GM18507 (cell line): ENCODE results near the gene HKDC1.
"Not testable (repeated sequence)": the region's sequence is repeated elsewhere in the genome, so short reads cannot be mapped to it uniquely, and the experiment has no call there.

Experiments
- DNase-seq: peaks from one replicate; pipeline ENCODE4 v3.0.0; 2011; ENCODE audit warnings: low read depth; ENCODE audit not compliant: insufficient read length; ENCODE audit errors: extremely low spot score
- FAIRE-seq: peaks from 2 replicates; lab custom pipeline; 2011; peaks lifted over from hg19 to GRCh38; lab: Jason Lieb, UNC

HKDC1 gene

DNA sequence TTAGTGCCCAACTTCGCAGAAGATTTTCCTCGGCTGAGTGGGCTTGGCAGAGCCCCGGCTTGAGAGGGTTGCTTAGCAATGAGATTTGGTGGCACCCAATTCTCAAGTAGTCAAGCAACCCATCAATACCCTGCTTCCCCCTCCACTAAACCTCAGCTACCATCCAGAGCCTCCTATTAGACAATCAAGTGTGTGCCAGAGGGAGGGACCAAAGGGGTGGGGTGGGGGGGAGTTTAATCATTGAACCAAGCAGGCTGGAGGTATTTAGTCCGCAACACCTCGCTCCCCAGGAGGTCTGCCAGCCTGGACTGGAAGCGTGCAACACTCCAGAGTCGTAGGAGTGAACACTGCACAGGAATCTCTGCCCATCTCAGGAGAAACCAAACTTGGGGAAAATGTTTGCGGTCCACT, at the start of gene HKDC1:
HKDC1 (plus strand) TSS at position 292 of the 411 bp plus-strand sequence; CDS start at position 396, 104 bp downstream.
- FAIRE-seq: no peak

GRCh38 chr10:69172241-69172982, 47.7 kb upstream of the HKDC1 start:
- no peak for FAIRE-seq
- DNase-seq: no peak

More for the DNA sequence above, at the start of gene HKDC1:
- no peak for DNase-seq

GRCh38 chr10:69175326-69175725, 44.8 kb upstream of the HKDC1 start:
- FAIRE-seq, DNase-seq: not testable (repeated sequence)

DNA sequence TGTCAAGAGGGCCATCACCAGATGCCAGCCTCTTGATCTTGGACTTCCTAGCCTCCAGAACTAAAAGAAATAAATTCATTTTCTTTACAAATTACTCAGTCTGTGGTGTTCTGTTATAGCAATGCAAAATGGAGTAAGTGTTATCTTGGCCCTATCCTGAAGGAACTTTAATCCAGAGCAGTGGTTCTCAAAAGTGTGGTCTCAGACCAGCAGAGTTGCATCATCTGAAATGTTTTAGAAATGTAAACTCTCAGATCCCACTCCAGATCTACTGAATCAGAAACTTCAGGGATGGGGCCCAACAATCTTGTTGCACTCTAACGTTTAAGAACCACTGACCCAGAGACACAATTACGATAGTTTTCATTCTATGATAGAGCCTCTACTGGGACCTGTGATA, 43.3 kb upstream of the HKDC1 start:
- no peak for FAIRE-seq
- no peak for DNase-seq

DNA sequence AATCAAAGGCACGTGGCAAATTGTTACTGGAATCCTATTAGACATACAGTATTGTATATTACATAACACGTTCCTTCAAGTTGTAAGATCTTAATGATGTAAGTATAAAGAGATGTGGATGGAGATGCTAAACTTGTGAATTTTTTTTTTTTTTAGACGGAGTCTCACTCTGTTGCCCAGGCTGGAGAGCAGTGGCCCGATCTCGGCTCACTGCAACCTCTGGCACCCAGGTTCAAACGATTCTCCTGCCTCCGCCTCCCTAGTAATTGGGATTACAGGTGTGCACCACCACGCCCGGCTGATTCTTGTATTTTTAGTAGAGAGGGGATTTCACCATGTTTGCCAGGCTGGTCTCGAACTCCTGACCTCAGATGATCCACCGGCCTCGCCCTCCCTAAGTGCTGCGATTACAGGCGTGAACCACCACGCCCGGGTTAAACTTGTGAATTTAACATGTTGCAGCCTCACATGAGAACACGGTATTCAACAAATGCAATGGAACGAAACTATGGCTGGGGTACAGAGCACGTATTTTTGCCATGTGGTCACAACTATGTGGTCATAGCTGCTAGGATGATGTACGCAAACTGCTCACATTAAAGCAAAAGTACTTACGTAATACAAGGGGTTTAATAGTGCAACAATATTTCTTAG, 40.9 kb upstream of the HKDC1 start:
- FAIRE-seq: peak; percentile 9
- DNase-seq: no peak

DNA sequence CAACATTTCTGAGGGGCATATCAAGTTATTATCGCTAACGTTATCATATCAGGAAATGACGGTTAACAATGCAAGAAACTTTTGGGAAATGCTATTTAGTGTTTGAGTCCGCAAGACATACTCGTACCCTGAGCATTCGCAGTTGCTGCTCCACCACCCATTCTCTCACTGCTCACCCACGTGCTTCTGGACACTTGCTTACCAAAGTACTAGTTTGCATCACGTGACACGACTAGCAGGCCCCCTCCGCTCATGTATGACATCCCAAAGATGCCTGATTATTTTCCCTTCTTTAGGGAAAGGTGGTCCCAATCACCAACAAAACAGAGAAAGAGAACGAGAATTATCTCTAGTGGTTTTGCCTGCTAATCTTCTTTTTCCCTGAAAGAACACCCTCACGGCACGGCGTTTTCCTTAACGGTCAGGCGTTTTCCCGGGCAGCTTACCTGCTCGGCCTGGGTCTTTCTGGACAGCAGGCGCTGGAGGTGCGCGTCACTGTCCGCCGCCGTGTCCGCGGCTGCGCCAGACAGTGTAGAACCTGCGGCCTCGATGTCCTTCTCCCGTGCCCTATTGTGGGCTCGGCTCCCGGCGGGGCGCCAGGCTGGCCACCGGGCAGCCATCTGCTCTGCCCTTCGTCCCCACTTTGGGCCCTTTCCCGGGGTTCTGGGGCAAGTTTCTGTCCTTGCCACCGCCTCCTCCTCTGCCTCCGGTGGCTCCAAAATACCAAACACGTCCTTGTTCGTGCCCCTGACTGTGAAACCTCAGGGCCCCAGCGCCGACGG, 40.2 kb upstream of the HKDC1 start, which contains the start of gene SUPV3L1:
SUPV3L1 (plus strand) TSS at position 492 of the 782 bp plus-strand sequence; CDS start at position 550, 58 bp downstream.
- FAIRE-seq: peak; percentile 96

DNA sequence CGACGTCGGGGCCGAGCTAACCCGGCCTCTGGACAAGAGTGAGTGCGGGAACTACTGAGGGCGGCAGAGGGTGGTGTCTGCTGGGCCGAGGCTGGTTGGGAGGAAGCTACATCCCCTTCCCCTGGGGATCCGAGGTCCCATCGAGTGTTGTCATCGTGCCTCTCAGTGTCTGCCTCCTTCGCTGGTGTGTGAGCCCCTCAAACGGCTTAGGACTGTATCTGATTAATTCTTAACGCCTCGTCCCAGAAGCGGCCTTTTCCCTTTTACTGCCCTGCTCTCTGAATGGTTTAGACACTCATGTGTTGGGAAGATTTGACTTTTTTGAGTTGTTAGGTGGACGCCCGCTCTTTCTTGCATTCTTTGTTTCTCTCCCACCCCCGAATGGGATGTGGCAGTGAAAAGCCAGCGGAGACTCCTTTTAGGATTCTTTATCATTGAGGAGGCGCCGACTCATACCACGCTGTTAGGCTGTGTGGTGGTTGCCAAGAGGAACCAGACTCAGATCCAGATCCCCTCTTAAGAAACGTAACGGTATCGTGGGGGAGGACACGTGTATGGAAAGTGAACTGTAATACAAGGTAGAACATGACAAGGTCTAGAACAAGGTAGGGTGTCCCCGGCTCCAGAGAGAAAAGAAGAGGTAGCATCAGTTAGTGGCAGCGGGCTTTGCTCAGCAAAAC, 39.5 kb upstream of the HKDC1 start:
- FAIRE-seq (no peak), DNase-seq (peak; percentile 18)

More for the DNA sequence above, 40.2 kb upstream of the HKDC1 start, which contains the start of gene SUPV3L1:
- DNase-seq: peak; percentile 86

DNA sequence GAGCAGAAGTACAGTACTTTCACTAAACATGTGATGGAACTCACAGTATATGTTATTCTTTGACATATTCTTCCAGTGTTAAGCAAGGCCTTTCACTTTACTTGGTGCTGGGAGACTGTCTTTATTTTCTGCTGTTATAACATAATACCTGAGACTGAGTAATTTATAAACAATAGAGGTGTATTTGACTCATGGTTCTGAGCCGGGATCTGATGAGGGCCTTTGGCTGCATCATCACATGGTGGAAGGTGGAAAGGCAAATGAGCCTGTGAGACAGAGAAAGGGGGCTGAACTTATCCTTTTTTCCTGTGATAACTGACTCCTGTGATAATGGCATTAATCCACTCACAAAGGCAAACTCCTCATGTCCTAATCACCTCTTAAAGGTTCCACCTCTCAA, 38.7 kb upstream of the HKDC1 start:
- FAIRE-seq (no peak), DNase-seq (no peak)

- FAIRE-seq (no peak), DNase-seq (no peak)
These were observed 38.1 kb upstream of the HKDC1 start for GRCh38 chr10:69182005-69182404.

- DNase-seq (no peak), FAIRE-seq (no peak)
These were observed 33.6 kb upstream of the HKDC1 start for GRCh38 chr10:69186524-69186923.

DNA sequence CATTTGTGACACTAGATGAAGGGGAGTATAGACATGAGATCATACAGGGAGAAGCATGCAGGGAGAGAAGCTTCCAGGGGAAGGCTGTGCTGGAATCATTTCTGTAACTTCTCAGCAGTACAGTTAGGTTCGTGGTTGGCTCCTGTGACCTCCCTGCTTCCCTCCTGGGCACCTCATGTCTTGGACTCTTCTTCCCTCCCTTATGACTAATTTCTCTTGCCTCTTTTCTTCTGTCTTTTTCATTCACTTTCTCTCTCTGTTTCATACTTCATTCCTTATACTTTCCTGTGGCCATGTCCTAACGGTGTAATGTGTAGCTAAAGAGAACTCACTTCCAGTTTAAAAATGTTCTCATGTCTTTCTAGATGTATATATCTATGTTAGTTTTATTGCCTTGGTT, 19.1 kb upstream of the HKDC1 start:
- DNase-seq (no peak), FAIRE-seq (no peak)

GRCh38 chr10:69202332-69202731, 17.8 kb upstream of the HKDC1 start:
- DNase-seq: no peak
- FAIRE-seq: peak; percentile 57

- no peak for DNase-seq
- no peak for FAIRE-seq
These were observed 11.4 kb upstream of the HKDC1 start for GRCh38 chr10:69208761-69209160.

DNA sequence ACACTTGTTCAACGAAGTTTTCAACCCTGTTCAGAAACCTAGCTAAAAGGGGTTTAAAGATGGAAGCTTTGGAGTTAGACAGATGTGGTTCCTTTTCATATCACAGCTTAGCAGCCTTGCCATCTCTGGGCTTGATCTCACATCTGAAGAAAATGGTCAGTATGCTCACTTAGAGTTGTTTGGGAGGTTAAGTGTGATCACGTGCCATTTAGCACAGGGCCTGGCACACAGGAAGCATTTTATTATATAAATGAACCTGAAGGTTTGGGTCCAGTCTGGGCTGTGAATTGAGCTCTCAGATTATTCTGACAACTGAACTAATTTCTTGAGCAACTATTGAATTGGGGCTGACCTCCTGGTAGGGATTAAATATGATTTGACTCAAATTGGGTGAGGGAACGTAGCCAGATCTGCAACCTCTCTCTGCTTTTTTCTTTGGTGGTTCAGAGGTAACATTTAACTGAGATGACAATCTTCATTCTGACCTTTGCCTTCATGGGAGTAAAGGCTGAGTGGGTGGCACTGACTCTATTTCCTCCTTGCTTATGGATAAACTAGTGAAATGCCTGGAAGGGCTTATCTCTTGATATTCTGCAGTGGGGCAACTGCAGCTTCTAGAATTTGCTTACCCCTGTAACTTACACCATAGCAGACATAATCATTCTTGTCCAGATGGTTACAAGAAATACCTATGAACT, 10.2 kb upstream of the HKDC1 start:
- no peak for FAIRE-seq
- DNase-seq: no peak

- FAIRE-seq: no peak
These were observed 9.0 kb upstream of the HKDC1 start for GRCh38 chr10:69211104-69211503.

DNA sequence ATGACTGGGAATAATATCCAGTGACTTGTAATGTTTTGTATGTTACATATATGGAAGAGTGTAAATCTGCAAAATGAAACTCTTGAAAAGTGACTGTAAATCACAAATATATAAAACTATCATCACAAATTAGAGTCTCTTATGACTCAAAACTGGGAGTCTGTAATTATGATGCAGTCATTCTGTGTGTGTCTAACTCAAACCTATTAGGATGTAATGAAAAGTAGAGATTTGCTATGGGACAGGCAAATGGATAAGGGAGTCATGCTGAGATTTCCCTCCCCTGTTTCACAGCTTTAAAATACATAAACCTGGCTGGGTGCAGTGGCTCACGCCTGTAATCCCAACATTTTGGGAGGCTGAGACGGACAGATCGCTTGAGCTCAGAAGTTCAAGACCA, 8.6 kb upstream of the HKDC1 start:
- no peak for DNase-seq
- FAIRE-seq: no peak

More at GRCh38 chr10:69211104-69211503, 9.0 kb upstream of the HKDC1 start:
- no peak for DNase-seq

DNA sequence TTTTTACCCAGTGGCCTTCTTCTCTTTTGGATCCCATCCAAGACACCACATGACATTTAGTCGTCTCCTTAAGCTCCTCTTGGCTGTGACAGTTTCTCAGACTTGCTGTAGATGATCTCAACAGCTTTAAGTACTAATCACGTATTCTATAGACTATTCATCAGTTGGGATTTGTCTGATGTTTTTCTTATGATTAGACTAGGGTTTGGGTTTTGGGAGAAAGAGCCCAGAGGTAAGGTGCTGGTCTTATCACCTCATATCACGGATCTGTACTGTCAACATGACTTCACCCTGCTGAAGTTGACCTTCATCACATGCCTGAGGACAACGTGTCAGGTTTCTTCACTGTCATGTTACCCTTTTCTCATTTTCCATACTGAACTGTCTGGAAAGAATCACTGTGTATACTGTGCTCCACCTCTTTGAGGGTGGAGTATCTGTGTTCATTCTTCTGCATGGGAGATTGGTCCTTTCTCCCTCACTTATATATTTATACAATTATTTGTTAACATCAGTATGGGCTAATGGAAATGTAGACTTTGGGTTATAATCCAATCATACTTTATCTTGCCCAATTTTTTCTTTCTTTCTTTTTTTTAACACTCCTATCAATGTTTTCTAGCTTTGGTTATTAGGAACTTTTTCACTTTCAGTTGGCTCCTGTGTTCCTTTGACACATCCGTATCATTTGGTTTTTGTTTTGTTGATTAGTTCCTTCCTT, 6.4 kb upstream of the HKDC1 start:
- DNase-seq (no peak), FAIRE-seq (no peak)

DNA sequence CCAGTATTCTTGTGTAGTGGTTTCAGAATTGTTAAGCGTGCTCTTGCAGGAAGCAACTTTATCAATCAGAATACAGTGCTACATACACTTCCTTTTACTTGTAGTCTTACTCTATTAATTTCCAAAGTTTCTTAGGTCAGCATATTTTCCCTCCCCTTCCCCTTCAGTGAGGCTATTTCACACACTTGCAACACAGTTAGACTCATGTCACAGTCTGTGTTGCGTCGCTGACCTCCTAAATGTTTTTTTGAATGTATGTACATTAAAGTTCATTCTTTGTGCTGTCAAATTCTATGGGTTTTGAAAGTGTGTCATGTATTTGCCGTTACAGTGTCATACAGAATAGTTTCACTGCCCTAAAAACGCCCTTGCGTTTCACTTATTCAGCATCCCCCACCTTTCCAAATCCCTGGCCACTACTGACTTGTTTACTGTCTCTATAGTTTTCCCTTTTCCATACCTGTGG, 5.4 kb upstream of the HKDC1 start:
- DNase-seq: no peak
- FAIRE-seq: no peak
